22Rv1 (cell line): Measurements from ENCODE around the gene TRNP1.

Source experiments
- ZFX ChIP-seq: fragments of 450-650 bp; IDR thresholded peaks from 2 replicates; pipeline ENCODE4 v1.6.1; 2017; ENCODE audit warnings: antibody characterized with exemption, borderline replicate concordance
- TF ChIP-seq, protein P1 (sequence below): fragments of 450-650 bp; IDR thresholded peaks from 2 replicates; pipeline ENCODE4 v1.5.1; 2017; ENCODE audit warnings: mild to moderate bottlenecking

DNA sequence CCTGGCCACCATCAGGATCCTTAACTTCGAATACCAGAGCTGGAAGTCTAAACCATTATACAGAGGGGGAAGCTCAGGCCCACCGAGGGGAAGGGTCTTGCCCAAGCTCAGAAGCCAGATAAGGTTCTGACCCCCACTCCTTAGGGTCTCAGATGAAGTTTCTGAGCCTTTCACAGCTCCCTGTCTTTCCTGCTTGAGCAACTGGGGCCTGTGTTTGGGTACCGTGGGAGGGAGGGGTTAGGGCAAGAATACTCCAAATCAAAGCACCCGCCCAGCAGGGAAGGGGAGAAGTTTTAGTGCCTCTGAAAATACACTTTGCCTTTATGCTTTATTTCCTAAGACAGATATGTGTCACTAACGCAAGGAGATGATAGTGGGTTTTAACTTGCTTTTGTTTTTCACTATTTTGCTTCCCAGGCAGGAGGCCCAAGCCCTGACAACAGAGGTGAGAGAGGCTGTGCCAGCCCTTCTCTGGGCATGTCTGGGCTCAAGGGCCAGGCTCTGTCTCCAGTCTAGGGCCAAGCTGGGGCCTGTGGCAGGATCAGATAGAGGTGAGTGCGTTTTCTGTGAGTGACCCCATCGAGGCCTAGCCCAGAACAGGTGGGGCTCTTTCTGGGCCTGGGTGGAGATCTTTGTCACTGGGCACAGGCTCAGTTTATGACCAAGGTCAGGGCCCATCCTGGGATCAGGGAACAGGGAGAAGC, 39.7 kb downstream of the TRNP1 start:
- no peak for TF ChIP-seq ZFX
- TF ChIP-seq, protein P1, sequence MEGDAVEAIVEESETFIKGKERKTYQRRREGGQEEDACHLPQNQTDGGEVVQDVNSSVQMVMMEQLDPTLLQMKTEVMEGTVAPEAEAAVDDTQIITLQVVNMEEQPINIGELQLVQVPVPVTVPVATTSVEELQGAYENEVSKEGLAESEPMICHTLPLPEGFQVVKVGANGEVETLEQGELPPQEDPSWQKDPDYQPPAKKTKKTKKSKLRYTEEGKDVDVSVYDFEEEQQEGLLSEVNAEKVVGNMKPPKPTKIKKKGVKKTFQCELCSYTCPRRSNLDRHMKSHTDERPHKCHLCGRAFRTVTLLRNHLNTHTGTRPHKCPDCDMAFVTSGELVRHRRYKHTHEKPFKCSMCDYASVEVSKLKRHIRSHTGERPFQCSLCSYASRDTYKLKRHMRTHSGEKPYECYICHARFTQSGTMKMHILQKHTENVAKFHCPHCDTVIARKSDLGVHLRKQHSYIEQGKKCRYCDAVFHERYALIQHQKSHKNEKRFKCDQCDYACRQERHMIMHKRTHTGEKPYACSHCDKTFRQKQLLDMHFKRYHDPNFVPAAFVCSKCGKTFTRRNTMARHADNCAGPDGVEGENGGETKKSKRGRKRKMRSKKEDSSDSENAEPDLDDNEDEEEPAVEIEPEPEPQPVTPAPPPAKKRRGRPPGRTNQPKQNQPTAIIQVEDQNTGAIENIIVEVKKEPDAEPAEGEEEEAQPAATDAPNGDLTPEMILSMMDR = no peak
